HEK293 (cell line): ENCODE measurements around the gene STRN4.

Experiments
- KLF1 ChIP-seq: fragments of 450-650 bp; formaldehyde crosslinking; IDR thresholded peaks from 2 replicates; pipeline ENCODE4 v1.5.1; 2016; ENCODE audit warnings: missing biosample characterization, missing genetic modification characterization
- KLF7 ChIP-seq: fragments of 450-650 bp; formaldehyde crosslinking; IDR thresholded peaks from 2 replicates; pipeline ENCODE4 v1.5.1; 2016; ENCODE audit warnings: missing biosample characterization, missing genetic modification characterization, borderline replicate concordance
- MZF1 ChIP-seq: fragments of 450-650 bp; formaldehyde crosslinking; IDR thresholded peaks from 2 replicates; pipeline ENCODE4 v1.5.1; 2017; ENCODE audit warnings: missing biosample characterization, missing genetic modification characterization, borderline replicate concordance
- PBX3 ChIP-seq: sonication (generic); formaldehyde crosslinking; IDR thresholded peaks from 2 replicates; pipeline ENCODE4 v1.8.1; 2022; ENCODE audit warnings: mild to moderate bottlenecking, moderate library complexity, missing genetic modification reagents
- RBAK ChIP-seq: fragments of 450-650 bp; formaldehyde crosslinking; IDR thresholded peaks from 2 replicates; pipeline ENCODE4 v1.5.1; 2016; ENCODE audit warnings: missing biosample characterization, missing genetic modification characterization
- SP7 ChIP-seq: fragments of 450-650 bp; formaldehyde crosslinking; IDR thresholded peaks from 2 replicates; pipeline ENCODE4 v1.5.1; 2016; ENCODE audit warnings: missing biosample characterization, missing genetic modification characterization
- TSHZ1 ChIP-seq: fragments of 450-650 bp; formaldehyde crosslinking; IDR thresholded peaks from 2 replicates; pipeline ENCODE4 v1.5.1; 2016; ENCODE audit warnings: missing biosample characterization, missing genetic modification characterization, borderline replicate concordance
- ZEB2 ChIP-seq: fragments of 450-650 bp; formaldehyde crosslinking; IDR thresholded peaks from 2 replicates; pipeline ENCODE4 v1.5.1; 2016; ENCODE audit warnings: missing biosample characterization, missing genetic modification characterization
- ZNF133 ChIP-seq: fragments of 450-650 bp; formaldehyde crosslinking; IDR thresholded peaks from 2 replicates; pipeline ENCODE4 v1.5.1; 2016; ENCODE audit warnings: missing biosample characterization, missing genetic modification characterization
- ZNF148 ChIP-seq: fragments of 450-650 bp; formaldehyde crosslinking; IDR thresholded peaks from 2 replicates; pipeline ENCODE4 v1.5.0; 2017; ENCODE audit warnings: missing biosample characterization, missing genetic modification characterization, borderline replicate concordance
- ZNF155 ChIP-seq: fragments of 450-650 bp; formaldehyde crosslinking; IDR thresholded peaks from 2 replicates; pipeline ENCODE4 v1.5.1; 2016; ENCODE audit warnings: missing biosample characterization, missing genetic modification characterization
- ZNF184 ChIP-seq: fragments of 450-650 bp; IDR thresholded peaks from 2 replicates; pipeline ENCODE4 v1.5.1; 2018; ENCODE audit warnings: missing biosample characterization, mild to moderate bottlenecking, missing genetic modification characterization
- ZNF239 ChIP-seq: fragments of 450-650 bp; formaldehyde crosslinking; IDR thresholded peaks from 2 replicates; pipeline ENCODE4 v1.5.1; 2016; ENCODE audit warnings: missing biosample characterization, missing genetic modification characterization
- ZNF354C ChIP-seq: fragments of 450-650 bp; formaldehyde crosslinking; IDR thresholded peaks from 2 replicates; pipeline ENCODE4 v1.5.1; 2016; ENCODE audit warnings: missing biosample characterization, missing genetic modification characterization, low read depth, borderline replicate concordance
- ZNF416 ChIP-seq: fragments of 450-650 bp; formaldehyde crosslinking; IDR thresholded peaks from 2 replicates; pipeline ENCODE4 v1.5.1; 2016; ENCODE audit warnings: missing biosample characterization, missing genetic modification characterization
- ZNF449 ChIP-seq: fragments of 450-650 bp; formaldehyde crosslinking; IDR thresholded peaks from 2 replicates; pipeline ENCODE4 v1.5.1; 2017; ENCODE audit warnings: missing biosample characterization, mild to moderate bottlenecking, missing genetic modification characterization, moderate library complexity
- ZNF518A ChIP-seq: fragments of 450-650 bp; formaldehyde crosslinking; conservative IDR thresholded peaks from 2 replicates; pipeline ENCODE4 v1.5.1; 2016; ENCODE audit warnings: low read depth, missing biosample characterization, missing genetic modification characterization
- ZNF529 ChIP-seq: fragments of 450-650 bp; formaldehyde crosslinking; IDR thresholded peaks from 2 replicates; pipeline ENCODE4 v1.5.1; 2017; ENCODE audit warnings: missing genetic modification characterization, missing biosample characterization; ENCODE audit not compliant: insufficient replicate concordance
- ZNF600 ChIP-seq: fragments of 450-650 bp; formaldehyde crosslinking; IDR thresholded peaks from 2 replicates; pipeline ENCODE4 v1.5.1; 2016; ENCODE audit warnings: missing biosample characterization, missing genetic modification characterization
- ZNF626 ChIP-seq: fragments of 450-650 bp; sonication (Bioruptor Pico); formaldehyde crosslinking; IDR thresholded peaks from 2 replicates; pipeline ENCODE4 v1.5.1; 2018; ENCODE audit warnings: missing biosample characterization, missing genetic modification characterization, inconsistent platforms
- ZNF664 ChIP-seq: fragments of 450-650 bp; formaldehyde crosslinking; IDR thresholded peaks from 2 replicates; pipeline ENCODE4 v1.5.1; 2016; ENCODE audit warnings: missing biosample characterization, missing genetic modification characterization
- ZNF704 ChIP-seq: fragments of 450-650 bp; formaldehyde crosslinking; IDR thresholded peaks from 2 replicates; pipeline ENCODE4 v1.5.1; 2016; ENCODE audit warnings: missing biosample characterization, missing genetic modification characterization
- ZNF768 ChIP-seq: fragments of 450-650 bp; formaldehyde crosslinking; IDR thresholded peaks from 2 replicates; pipeline ENCODE4 v1.5.1; 2018; ENCODE audit warnings: missing biosample characterization, mild to moderate bottlenecking, missing genetic modification characterization
- ZNF843 ChIP-seq: fragments of 450-650 bp; formaldehyde crosslinking; IDR thresholded peaks from 2 replicates; pipeline ENCODE4 v1.5.1; 2016; ENCODE audit warnings: missing biosample characterization, missing genetic modification characterization
- ZXDB ChIP-seq: fragments of 450-650 bp; formaldehyde crosslinking; IDR thresholded peaks from 2 replicates; pipeline ENCODE4 v1.5.1; 2016; ENCODE audit warnings: missing biosample characterization, missing genetic modification characterization

The STRN4 gene

GRCh38 chr19:46697204-46697960, 48.9 kb downstream of the STRN4 start (continued):
- TF ChIP-seq ZNF148 (no peak), RBAK (tag by site-specific recombination) (no peak), ZNF239 (tag by site-specific recombination) (no peak), TSHZ1 (tag by site-specific recombination) (no peak), ZNF449 (tag by site-specific recombination) (no peak), ZNF518A (tag by site-specific recombination) (no peak), ZNF664 (tag by site-specific recombination) (no peak), ZEB2 (tag by site-specific recombination) (no peak), ZNF600 (peak; percentile 87; the same call in 1 of the 2 replicates), MZF1 (tag by site-specific recombination) (no peak), ZNF529 (tag by site-specific recombination) (no peak), ZNF843 (tag by site-specific recombination) (no peak), KLF1 (tag by site-specific recombination) (peak; percentile 98), ZNF354C (tag by site-specific recombination) (no peak), PBX3 (no peak), ZNF416 (tag by site-specific recombination) (no peak), ZNF768 (tag by site-specific recombination) (no peak), ZXDB (tag by site-specific recombination) (no peak), ZNF626 (tag by site-specific recombination) (no peak), ZNF155 (tag by site-specific recombination) (no peak), SP7 (tag by site-specific recombination) (0 out of 2 replicates have a peak, but pooled peaks have one; percentile 28), ZNF704 (tag by site-specific recombination) (no peak), ZNF133 (tag by site-specific recombination) (no peak), ZNF184 (no peak), KLF7 (tag by site-specific recombination) (0 out of 2 replicates have a peak, but pooled peaks have one; percentile 9)
